Left renal pelvis (tissue), 4 donors: Measurements from ENCODE around the gene CD3D. TPM values are rescaled to one million over a fixed set of nuclear protein-coding genes. Genes with fewer than 3 reads are reported as not detected.

Experiments used
- DNase-seq, 4 donors: peaks; one replicate each; pipeline ENCODE4 v3.0.0-alpha.2; 2013; ENCODE audit warnings: low read depth in 4 of 4, low spot score in 3 of 4
- polyA plus RNA-seq, 4 donors: library from polyadenylated mRNA; unstranded; fragments of 120-200 nt; gene quantifications; one replicate each; pipeline ENCODE4 v1.2.1, GENCODE V29; 2013; ENCODE audit not compliant: insufficient read length in 4 of 4

CD3D gene
- polyA plus RNA-seq, 4 donors = 0.47 to 0.98 (median 0.66) TPM; not detected in 1

GRCh38 chr11:118304568-118305248 lies 37.8 kb downstream of the CD3D start, which contains the start of gene CD3E:
CD3E (plus strand) TSS chr11:118304730; CDS start chr11:118304953, 223 bp downstream.
- no peak for DNase-seq

DNA sequence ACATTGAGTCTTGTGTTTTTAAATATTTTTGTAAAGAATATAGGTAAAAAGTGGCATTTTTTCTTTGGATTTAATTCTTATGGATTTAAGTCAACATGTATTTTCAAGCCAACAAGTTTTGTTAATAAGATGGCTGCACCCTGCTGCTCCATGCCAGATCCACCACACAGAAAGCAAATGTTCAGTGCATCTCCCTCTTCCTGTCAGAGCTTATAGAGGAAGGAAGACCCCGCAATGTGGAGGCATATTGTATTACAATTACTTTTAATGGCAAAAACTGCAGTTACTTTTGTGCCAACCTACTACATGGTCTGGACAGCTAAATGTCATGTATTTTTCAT lies 38.3 kb downstream of the CD3D start:
- DNase-seq = no peak

- DNase-seq = no peak
Measured at GRCh38 chr11:118301600-118302195, 40.8 kb downstream of the CD3D start.

GRCh38 chr11:118295815-118296454 lies 46.6 kb downstream of the CD3D start:
- no peak for DNase-seq

DNA sequence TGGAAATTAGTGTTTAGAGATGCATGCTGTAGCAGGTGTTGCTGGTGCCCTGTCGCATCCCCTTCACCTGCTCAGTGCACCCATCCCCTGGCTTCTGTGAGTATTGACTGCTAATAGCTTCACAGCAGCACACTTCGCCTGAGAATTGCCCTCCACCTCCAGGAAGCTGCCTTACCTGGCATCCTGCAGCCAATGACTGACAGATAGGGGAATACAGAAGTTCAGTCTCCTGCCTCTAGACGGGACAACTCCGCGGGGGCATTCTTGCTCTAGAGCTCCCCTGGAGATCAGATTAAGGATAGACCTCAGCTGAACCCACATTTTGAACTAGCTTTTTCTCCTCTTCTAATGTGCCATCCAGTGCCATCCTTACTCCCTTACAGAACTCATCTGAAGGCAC lies 47.3 kb downstream of the CD3D start:
- DNase-seq = no peak

DNA sequence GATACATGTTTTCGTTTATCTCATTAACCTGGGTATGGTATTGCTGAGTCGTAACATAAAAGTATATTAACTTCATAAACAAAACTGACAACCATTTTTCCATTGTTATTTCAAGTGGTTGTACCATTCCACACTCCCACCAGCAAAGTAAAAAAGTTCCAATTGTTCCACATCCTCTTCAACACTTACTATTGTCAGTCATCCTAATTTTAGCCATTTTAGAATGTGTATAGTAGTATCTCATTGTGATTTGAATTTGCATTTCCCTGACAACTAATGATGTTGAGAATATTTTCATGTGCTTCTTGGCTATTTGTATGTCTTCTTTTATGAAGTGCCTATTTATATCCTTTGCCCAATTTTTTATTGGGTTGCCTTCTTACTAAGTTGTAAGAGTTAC lies 48.5 kb downstream of the CD3D start:
- no peak for DNase-seq

DNA sequence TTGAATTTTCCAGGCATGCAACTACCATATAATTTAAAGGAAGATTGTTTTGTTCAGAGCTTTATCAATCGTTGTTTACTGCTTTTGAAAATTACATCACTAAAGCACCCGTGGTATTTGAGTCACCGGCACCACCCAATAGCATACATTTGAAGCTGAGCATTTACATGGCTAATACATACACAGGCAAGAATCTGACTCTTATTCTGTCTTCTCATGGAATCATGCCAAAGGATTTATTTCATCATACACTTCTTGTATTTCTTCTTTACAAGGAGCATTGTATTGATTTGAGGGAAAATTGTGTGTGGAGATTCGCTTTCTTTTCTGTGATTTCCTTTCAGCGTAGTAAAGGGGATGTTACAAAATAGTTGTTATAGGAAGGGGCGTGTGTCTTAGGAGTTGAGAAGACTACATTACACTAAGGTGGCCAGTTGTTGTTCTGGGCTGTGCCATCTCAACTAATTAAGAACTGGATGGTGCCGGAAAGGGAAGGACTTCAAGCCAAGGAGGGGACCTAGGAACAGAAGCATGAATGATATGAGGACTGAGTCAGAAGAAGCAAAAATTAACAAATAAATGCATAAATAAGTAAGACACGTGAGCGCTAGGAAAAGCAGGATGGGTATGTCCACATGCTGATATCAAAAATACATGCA lies 50.9 kb downstream of the CD3D start:
- DNase-seq = no peak

DNA sequence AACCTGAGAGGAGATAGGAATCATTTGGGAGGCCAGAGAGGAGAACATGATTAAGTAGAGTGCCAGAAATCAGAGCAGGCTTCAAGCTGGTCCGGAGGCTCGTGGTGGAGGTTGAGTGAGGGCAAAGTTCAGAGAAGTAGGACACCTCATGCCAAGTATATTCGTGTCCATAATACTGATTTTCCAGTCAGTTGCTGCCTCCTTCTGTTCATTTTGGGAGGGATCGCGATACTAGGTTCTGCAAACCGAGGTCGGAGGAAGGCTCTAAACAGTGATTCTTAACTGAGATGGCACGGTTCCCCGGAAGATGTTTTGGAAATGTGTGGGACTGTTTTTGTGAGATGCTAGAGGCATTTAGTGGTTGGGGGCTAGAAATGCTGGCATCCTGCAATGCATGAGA lies 51.6 kb downstream of the CD3D start:
- DNase-seq = no peak

DNA sequence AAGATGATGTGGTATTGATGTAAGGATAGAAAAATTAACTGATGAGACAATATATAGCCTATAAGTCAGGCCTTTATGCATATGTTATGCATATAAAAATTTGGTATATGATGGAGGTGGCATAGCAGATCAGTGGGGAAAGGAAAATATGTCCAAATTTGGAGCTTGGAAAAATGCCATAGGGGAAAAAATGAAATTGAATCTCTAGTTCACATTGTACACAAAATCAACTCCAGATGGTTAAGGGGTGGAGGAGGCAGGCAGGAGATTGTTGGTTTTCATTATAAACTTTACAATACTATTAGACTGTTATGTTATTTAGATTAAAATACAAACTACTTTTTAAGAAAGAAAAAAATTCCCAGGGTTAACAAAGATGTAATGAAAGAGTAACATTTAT lies 53.1 kb downstream of the CD3D start:
- DNase-seq = no peak

Other genes with a start within 250 kb of the CD3D start
- gene SCN4B, start 189.9 kb downstream of the CD3D start, polyA plus RNA-seq = 1 to 10 TPM; 1.0 to 3.0 (median 1.5) TPM
- 1 to 10 TPM; 4.2 to 7.1 (median 4.2) TPM for gene SCN2B, start 166.1 kb downstream of the CD3D start, polyA plus RNA-seq
- gene JAML, start 117.7 kb downstream of the CD3D start, polyA plus RNA-seq = 1 to 10 TPM; 2.1 to 3.1 (median 2.5) TPM
- 1 to 10 TPM; 2.4 to 6.8 (median 5.2) TPM for gene MPZL3, start 90.3 kb downstream of the CD3D start, polyA plus RNA-seq
- gene MPZL2, start 78.4 kb downstream of the CD3D start, polyA plus RNA-seq = 10 to 100 TPM in 3 of 4 donors, 1 to 10 TPM in 1; 3.2 to 27.9 (median 23.3) TPM
- 1 to 10 TPM in 1 of 4 donors, under 1 TPM in 3; 0.32 to 1.4 (median 0.35) TPM for gene CD3E, start 38.0 kb downstream of the CD3D start, polyA plus RNA-seq
- gene CD3G, start 1.6 kb upstream of the CD3D start, polyA plus RNA-seq = under 1 TPM; 0.16 to 0.72 (median 0.33) TPM
- 10 to 100 TPM; 39.0 to 44.9 (median 41.8) TPM for gene UBE4A, start 16.9 kb upstream of the CD3D start, polyA plus RNA-seq
- gene ATP5MG, start 58.9 kb upstream of the CD3D start, polyA plus RNA-seq = 100 to 1,000 TPM; 334 to 463 (median 422) TPM
- 10 to 100 TPM; 33.8 to 49.7 (median 40.9) TPM for gene KMT2A, start 93.8 kb upstream of the CD3D start, polyA plus RNA-seq
- gene TTC36, start 184.8 kb upstream of the CD3D start, polyA plus RNA-seq = 1 to 10 TPM in 1 of 4 donors, under 1 TPM in 3; 0.36 to 2.3 (median 0.92) TPM
- 10 to 100 TPM; 19.1 to 28.9 (median 27.7) TPM for gene TMEM25, start 188.5 kb upstream of the CD3D start, polyA plus RNA-seq
- gene IFT46, start 223.2 kb upstream of the CD3D start, polyA plus RNA-seq = 10 to 100 TPM; 32.0 to 45.2 (median 43.0) TPM
- gene ARCN1, start 229.7 kb upstream of the CD3D start, polyA plus RNA-seq = 100 to 1,000 TPM; 162 to 216 (median 202) TPM